ENCODE results near the gene DENND6A. TPM values are rescaled to one million over a fixed set of nuclear protein-coding genes. Genes with fewer than 3 reads are reported as not detected.

The DENND6A gene
- total and polyA plus RNA-seq, 2 donors (not counting 1 experiment from before 2014, with no cell fraction given), result 11.4 to 13.4 TPM

DNA sequence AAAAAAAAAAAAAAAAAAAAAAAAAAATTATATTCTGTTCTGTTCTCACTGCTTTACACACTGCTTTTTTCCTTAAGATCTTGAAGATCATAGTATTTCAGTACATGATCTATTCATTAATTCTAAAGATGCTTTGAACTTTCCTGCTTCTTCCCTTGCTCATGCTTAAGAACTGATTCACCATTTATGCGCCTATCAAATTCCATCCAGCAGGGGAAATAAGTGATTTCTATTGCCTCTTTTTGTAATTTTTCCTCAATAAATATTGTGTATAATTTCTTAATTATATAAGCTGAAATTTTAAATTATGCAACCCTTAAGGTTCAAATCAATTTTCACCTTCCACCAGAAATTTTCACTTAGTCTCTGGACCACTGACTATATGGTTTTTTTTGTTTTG, 10.6 kb downstream of the DENND6A start:
- no peaks in the 10 kb centered on the region for H3K27me3 ChIP-seq (ENCODE audit: control insufficient read depth, insufficient read depth, low read length)
- TF ChIP-seq EZH2 (IDR thresholded peaks at IDR 0.05; ENCODE audit: low read length, missing control alignments), result no peak
- TF ChIP-seq, protein P1, sequence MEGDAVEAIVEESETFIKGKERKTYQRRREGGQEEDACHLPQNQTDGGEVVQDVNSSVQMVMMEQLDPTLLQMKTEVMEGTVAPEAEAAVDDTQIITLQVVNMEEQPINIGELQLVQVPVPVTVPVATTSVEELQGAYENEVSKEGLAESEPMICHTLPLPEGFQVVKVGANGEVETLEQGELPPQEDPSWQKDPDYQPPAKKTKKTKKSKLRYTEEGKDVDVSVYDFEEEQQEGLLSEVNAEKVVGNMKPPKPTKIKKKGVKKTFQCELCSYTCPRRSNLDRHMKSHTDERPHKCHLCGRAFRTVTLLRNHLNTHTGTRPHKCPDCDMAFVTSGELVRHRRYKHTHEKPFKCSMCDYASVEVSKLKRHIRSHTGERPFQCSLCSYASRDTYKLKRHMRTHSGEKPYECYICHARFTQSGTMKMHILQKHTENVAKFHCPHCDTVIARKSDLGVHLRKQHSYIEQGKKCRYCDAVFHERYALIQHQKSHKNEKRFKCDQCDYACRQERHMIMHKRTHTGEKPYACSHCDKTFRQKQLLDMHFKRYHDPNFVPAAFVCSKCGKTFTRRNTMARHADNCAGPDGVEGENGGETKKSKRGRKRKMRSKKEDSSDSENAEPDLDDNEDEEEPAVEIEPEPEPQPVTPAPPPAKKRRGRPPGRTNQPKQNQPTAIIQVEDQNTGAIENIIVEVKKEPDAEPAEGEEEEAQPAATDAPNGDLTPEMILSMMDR (conservative IDR thresholded peaks at IDR 0.05 in 1 of 2, IDR thresholded peaks at IDR 0.05 in 1 of 2; ENCODE audit: low read depth in 1 of 2, low read length in 2 of 2), result peak in 1 of 2 donors; percentile 37
- no peak overlapping the region for H3K9ac ChIP-seq (ENCODE audit: insufficient read depth, low read length)
- H3K4me1 ChIP-seq (ENCODE audit: control insufficient read depth, extremely low read depth, insufficient read depth, low read length), result no peaks in the 10 kb centered on the region
- no peaks in the 10 kb centered on the region for H4K20me1 ChIP-seq (ENCODE audit: control insufficient read depth, extremely low read depth, insufficient read depth, low read length)
- no peak overlapping the region for H3K27ac ChIP-seq (ENCODE audit: insufficient read depth, low read length)
- DNase-seq (ENCODE audit: low read depth in 2 of 2), result peak; percentile 21 to 32
- H3K9me3 ChIP-seq (ENCODE audit: control insufficient read depth, insufficient read depth, low read depth, low read length), result no peaks in the 10 kb centered on the region
- no peak overlapping the region for H3K4me3 ChIP-seq (replicated peaks in 1 of 4; ENCODE audit: control extremely low read depth in 1 of 4, insufficient read depth in 1 of 4, low read depth in 3 of 4, low read length in 4 of 4)
- H2AFZ ChIP-seq (ENCODE audit: low read length), result no peak overlapping the region
- peaks cover 2% of the 10 kb centered on the region for H3K36me3 ChIP-seq (ENCODE audit: control insufficient read depth, insufficient read depth, low read length)
- H3K79me2 ChIP-seq (ENCODE audit: control insufficient read depth, insufficient read depth, low read length), result peaks cover 52% of the 10 kb centered on the region
- no peak overlapping the region for H3K4me2 ChIP-seq (ENCODE audit: extremely low read depth, insufficient read depth, low read length)

DNA sequence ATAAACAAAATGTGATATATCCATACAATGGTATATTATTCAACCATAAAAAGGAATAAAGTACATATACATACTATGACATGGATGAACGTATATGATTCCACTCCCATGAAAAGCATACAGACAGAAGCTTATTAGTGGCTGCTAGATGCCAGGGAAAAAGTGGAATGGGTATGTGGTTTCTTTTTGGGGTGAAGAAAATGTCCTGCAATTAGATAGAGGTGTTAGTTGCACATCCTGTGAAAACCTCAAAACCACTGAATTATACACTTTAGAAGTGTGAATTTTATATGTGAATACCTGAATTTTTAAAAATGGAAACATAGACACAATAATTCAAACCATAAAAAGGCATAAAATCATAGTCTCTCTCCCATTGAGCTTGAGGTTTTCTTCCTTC, 11.2 kb downstream of the DENND6A start:
- Histone ChIP-seq H3K79me2 (ENCODE audit: control insufficient read depth, insufficient read depth, low read length) (peaks cover 46% of the 10 kb centered on the region), H3K4me3 (replicated peaks in 1 of 4; ENCODE audit: control extremely low read depth in 1 of 4, insufficient read depth in 1 of 4, low read depth in 3 of 4, low read length in 4 of 4) (no peak overlapping the region), H3K27ac (ENCODE audit: insufficient read depth, low read length) (no peak overlapping the region), H3K4me1 (ENCODE audit: control insufficient read depth, extremely low read depth, insufficient read depth, low read length) (no peaks in the 10 kb centered on the region), H2AFZ (ENCODE audit: low read length) (no peak overlapping the region), H4K20me1 (ENCODE audit: control insufficient read depth, extremely low read depth, insufficient read depth, low read length) (no peaks in the 10 kb centered on the region), H3K27me3 (ENCODE audit: control insufficient read depth, insufficient read depth, low read length) (no peaks in the 10 kb centered on the region), H3K9me3 (ENCODE audit: control insufficient read depth, insufficient read depth, low read depth, low read length) (no peaks in the 10 kb centered on the region), H3K9ac (ENCODE audit: insufficient read depth, low read length) (no peak overlapping the region), H3K4me2 (ENCODE audit: extremely low read depth, insufficient read depth, low read length) (no peak overlapping the region), H3K36me3 (ENCODE audit: control insufficient read depth, insufficient read depth, low read length) (peaks cover 2% of the 10 kb centered on the region)
- DNase-seq (ENCODE audit: low read depth in 2 of 2), result no peak
- TF ChIP-seq, protein P1 (conservative IDR thresholded peaks at IDR 0.05 in 1 of 2, IDR thresholded peaks at IDR 0.05 in 1 of 2; ENCODE audit: low read depth in 1 of 2, low read length in 2 of 2), result no peak
- TF ChIP-seq EZH2 (IDR thresholded peaks at IDR 0.05; ENCODE audit: low read length, missing control alignments), result no peak

- H3K27me3 ChIP-seq (ENCODE audit: control insufficient read depth, insufficient read depth, low read length), result no peaks in the 10 kb centered on the region
- no peak overlapping the region for H3K9ac ChIP-seq (ENCODE audit: insufficient read depth, low read length)
- H3K4me3 ChIP-seq (replicated peaks in 1 of 4; ENCODE audit: control extremely low read depth in 1 of 4, insufficient read depth in 1 of 4, low read depth in 3 of 4, low read length in 4 of 4), result no peak overlapping the region
- H3K4me1 ChIP-seq (ENCODE audit: control insufficient read depth, extremely low read depth, insufficient read depth, low read length), result no peaks in the 10 kb centered on the region
- peaks cover 36% of the 10 kb centered on the region for H3K79me2 ChIP-seq (ENCODE audit: control insufficient read depth, insufficient read depth, low read length)
- H3K4me2 ChIP-seq (ENCODE audit: extremely low read depth, insufficient read depth, low read length), result no peak overlapping the region
- no peaks in the 10 kb centered on the region for H4K20me1 ChIP-seq (ENCODE audit: control insufficient read depth, extremely low read depth, insufficient read depth, low read length)
- TF ChIP-seq, protein P1 (conservative IDR thresholded peaks at IDR 0.05 in 1 of 2, IDR thresholded peaks at IDR 0.05 in 1 of 2; ENCODE audit: low read depth in 1 of 2, low read length in 2 of 2), result no peak
- no peak for TF ChIP-seq EZH2 (IDR thresholded peaks at IDR 0.05; ENCODE audit: low read length, missing control alignments)
- H3K36me3 ChIP-seq (ENCODE audit: control insufficient read depth, insufficient read depth, low read length), result peaks cover 2% of the 10 kb centered on the region
- no peak for DNase-seq (ENCODE audit: low read depth in 2 of 2)
- H2AFZ ChIP-seq (ENCODE audit: low read length), result no peak overlapping the region
- no peak overlapping the region for H3K27ac ChIP-seq (ENCODE audit: insufficient read depth, low read length)
- H3K9me3 ChIP-seq (ENCODE audit: control insufficient read depth, insufficient read depth, low read depth, low read length), result no peaks in the 10 kb centered on the region
Measured at GRCh38 chr3:57680046-57680445, 12.8 kb downstream of the DENND6A start.

All from fibroblast of lung (primary cell).